ENCODE results near the gene SNX9. TPM values are rescaled to one million over a fixed set of nuclear protein-coding genes. Genes with fewer than 3 reads are reported as not detected.
A peak's percentile ranks its signal among the peaks of the same experiment; 100 is the strongest.

Gene SNX9
- total and polyA plus RNA-seq, 2 of the 4 experiments (the other 2 are of a cell fraction), result 35.3 to 41.2 TPM

DNA sequence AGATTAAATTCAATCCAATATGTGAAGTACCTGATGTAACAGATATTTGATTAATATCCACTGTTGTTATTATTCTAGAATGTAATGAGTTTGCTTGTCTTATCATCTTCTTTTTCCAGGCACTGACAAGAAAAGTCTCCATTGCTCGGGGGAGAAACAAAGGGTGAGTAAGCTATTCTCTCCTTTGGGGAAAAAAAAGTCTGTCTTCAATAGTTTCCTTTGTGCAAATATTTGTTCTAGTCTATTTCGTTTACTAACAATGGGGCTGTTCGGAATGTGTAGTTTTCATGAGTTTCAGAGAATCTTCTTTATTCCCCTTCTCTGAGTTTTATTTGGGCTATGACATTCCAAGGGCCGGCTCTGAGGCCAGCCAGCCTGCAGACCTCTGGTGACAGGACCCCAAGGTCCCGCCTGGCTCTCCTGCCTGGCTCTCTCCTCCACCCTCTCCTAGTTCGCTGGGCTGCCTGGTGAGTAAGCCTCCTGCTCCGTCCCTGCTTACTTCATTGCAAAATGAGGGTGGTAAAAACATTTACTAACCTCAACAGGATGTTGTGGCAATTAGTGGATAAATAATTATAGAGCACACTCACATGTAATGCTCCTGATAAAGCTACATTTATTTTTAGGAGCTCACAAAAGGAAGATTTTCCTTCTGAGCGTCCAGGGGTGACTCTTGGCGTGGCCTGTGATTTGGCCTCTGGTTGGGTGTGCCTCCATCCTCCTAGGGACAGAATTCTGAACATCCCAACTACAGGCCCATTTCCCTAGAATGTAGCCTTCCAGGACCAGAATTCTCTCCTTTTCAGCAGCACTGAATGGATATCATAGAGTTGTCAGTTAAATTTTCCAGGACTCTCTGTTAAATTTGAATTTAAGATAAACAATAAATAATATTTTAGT is 43.1 kb upstream of the SNX9 start:
- H3K4me1 ChIP-seq (ENCODE audit: control insufficient read depth, insufficient read depth, low read length), result peaks cover 3% of the 10 kb centered on the region; the same call in 1 of the 2 replicates
- no peak overlapping the region; the same call in 1 of the 2 replicates for H3K18ac ChIP-seq (ENCODE audit: low read depth, low read length)
- no peaks in the 10 kb centered on the region for H3K9me3 ChIP-seq (ENCODE audit: control insufficient read depth, insufficient read depth, low read length)
- no peak overlapping the region for H3K9ac ChIP-seq (ENCODE audit: low read depth, low read length)
- no peak overlapping the region for H3K4me3 ChIP-seq (ENCODE audit: insufficient read depth, low read depth, low read length)
- H3K79me1 ChIP-seq (ENCODE audit: low read depth in 1 of 2, low read length in 2 of 2), result 0 out of 4 replicates have a peak, but pooled peaks cover 0 to 4% of the 10 kb centered on the region in 2 experiments
- peak overlapping the region; percentile 66 for H3K27ac ChIP-seq (ENCODE audit: insufficient read depth, low read length)
- intact Hi-C loops (cut with micrococcal nuclease) (no loop called here), in situ Hi-C loops (cut with MboI; ENCODE audit: low sequenced_read_pairs) (no loop called here), dilution Hi-C loops (cut with HindIII; ENCODE audit: low sequenced_read_pairs, unreplicated experiment) (no loop called here)
- peak overlapping the region; percentile 55; the same call in 1 of the 2 replicates for H4K5ac ChIP-seq (ENCODE audit: low read depth, low read length)
- peak overlapping the region; percentile 60 to 84; a peak in 3 of 4 replicates for H4K8ac ChIP-seq (ENCODE audit: low read depth in 2 of 2, low read length in 2 of 2)
- peak overlapping the region; percentile 88 for H2BK120ac ChIP-seq (ENCODE audit: low read depth, low read length)
- H3K23ac ChIP-seq (ENCODE audit: low read depth, low read length), result peak overlapping the region; percentile 71; the same call in 1 of the 2 replicates
- no peaks in the 10 kb centered on the region for H3K36me3 ChIP-seq (ENCODE audit: control insufficient read depth, insufficient read depth, low read length)
- ATAC-seq (ENCODE audit: low read depth) (peak; percentile 97), DNase-seq (peak; percentile 64)
- WGBS, 2 experiments (ENCODE audit: extremely low coverage in 2 of 2, insufficient read length in 1 of 2), result 0% methylated on average over 1 of the region's 9 CpGs; no CpG with 5 or more reads in 1 of the 2 experiments
- no peak overlapping the region; the same call in none of the 2 replicates for H3K56ac ChIP-seq (ENCODE audit: extremely low read depth, insufficient read depth, low read length)
- H2AFZ ChIP-seq (replicated peaks; ENCODE audit: low read length, poor library complexity), result peak overlapping the region; percentile 64
- H3K9me1 ChIP-seq (ENCODE audit: insufficient read depth, low read length), result peaks cover 12% of the 10 kb centered on the region
- ChIA-PET POLR2A (ENCODE audit: unreplicated experiment) (no interaction called here), CTCF (interaction anchor here (0.7 kb wide), 1 partner anchor 24 kb away, joined by 3 read pairs; no protein-coding TSS in a partner anchor)
- no TSS peak for BruUV-seq (replicated peaks)
- peak overlapping the region; percentile 96; the same call in 1 of the 3 replicates for H2BK15ac ChIP-seq (ENCODE audit: low read depth, low read length)
- peak overlapping the region; percentile 38 for H3K4me2 ChIP-seq (ENCODE audit: low read depth, low read length)
- H3K14ac ChIP-seq (replicated peaks; ENCODE audit: low read depth, low read length), result peak overlapping the region; percentile 93; the same call in 1 of the 2 replicates
- H4K91ac ChIP-seq (ENCODE audit: insufficient read depth, low read depth, low read length), result peak overlapping the region; percentile 80; the same call in 1 of the 2 replicates
- H2AK9ac ChIP-seq (replicated peaks; ENCODE audit: low read depth, low read length, poor library complexity), result no peak overlapping the region
- no peaks in the 10 kb centered on the region for H4K20me1 ChIP-seq (ENCODE audit: insufficient read depth, low read length)
- H2AK5ac ChIP-seq (ENCODE audit: low read depth, low read length), result no peak overlapping the region; the same call in 1 of the 2 replicates
- no peaks in the 10 kb centered on the region for H3K27me3 ChIP-seq (ENCODE audit: control insufficient read depth, insufficient read depth, low read length)
- no peak for TF ChIP-seq RAD21 (IDR thresholded peaks at IDR 0.05; ENCODE audit: low read length)
- 0 out of 2 replicates have a peak, but pooled peaks have one; percentile 20 for TF ChIP-seq FOS (IDR thresholded peaks at IDR 0.05; ENCODE audit: low read depth, low read length)
- peak; percentile 74 for TF ChIP-seq CEBPB (IDR thresholded peaks at IDR 0.05; ENCODE audit: low read depth, low read length)
- TF ChIP-seq BHLHE40 (IDR thresholded peaks at IDR 0.05; ENCODE audit: low read depth, low read length), result peak; percentile 39; the same call in 1 of the 2 replicates
- H2BK5ac ChIP-seq (ENCODE audit: low read depth, low read length, poor library complexity, severe bottlenecking), result peak overlapping the region; percentile 10
- peak overlapping the region; percentile 89; the same call in 1 of the 2 replicates for H3K4ac ChIP-seq (ENCODE audit: low read depth, low read length)
- H2BK20ac ChIP-seq (ENCODE audit: low read depth, low read length), result peak overlapping the region; percentile 91

All from IMR-90 (cell line).